GM20000 (cell line): Measurements from ENCODE around the gene PDGFB.

ENCODE experiments used
- DNase-seq: peaks from one replicate; pipeline ENCODE4 v3.0.0; 2012; ENCODE audit warnings: low spot score
- TF ChIP-seq, protein P1 (sequence below): IDR thresholded peaks from 2 replicates; pipeline ENCODE4 v1.5.1; 2012; ENCODE audit warnings: mild to moderate bottlenecking, control low read depth; ENCODE audit errors: extremely low read depth, missing control alignments

Gene PDGFB

DNA sequence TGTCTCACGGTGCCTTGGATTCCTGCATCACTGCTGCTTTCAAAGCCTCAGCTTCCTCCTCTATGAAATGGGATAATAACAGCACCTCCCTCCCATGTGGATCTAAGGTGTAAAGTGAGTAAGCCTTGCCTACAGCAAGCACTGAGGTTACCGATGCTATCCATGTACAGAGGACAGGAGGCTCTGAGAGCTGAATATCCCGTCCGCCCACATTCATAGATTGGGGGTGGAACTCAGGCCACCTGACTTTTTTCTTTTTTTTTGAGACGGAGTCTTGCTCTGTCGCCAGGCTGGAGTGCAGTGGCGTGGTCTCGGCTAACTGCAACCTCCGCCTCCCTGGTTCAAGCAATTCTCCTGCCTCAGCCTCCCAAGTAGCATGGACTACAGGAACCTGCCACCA, 12.5 kb downstream of the PDGFB start:
- DNase-seq = no peak
- TF ChIP-seq, protein P1, sequence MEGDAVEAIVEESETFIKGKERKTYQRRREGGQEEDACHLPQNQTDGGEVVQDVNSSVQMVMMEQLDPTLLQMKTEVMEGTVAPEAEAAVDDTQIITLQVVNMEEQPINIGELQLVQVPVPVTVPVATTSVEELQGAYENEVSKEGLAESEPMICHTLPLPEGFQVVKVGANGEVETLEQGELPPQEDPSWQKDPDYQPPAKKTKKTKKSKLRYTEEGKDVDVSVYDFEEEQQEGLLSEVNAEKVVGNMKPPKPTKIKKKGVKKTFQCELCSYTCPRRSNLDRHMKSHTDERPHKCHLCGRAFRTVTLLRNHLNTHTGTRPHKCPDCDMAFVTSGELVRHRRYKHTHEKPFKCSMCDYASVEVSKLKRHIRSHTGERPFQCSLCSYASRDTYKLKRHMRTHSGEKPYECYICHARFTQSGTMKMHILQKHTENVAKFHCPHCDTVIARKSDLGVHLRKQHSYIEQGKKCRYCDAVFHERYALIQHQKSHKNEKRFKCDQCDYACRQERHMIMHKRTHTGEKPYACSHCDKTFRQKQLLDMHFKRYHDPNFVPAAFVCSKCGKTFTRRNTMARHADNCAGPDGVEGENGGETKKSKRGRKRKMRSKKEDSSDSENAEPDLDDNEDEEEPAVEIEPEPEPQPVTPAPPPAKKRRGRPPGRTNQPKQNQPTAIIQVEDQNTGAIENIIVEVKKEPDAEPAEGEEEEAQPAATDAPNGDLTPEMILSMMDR = no peak

DNA sequence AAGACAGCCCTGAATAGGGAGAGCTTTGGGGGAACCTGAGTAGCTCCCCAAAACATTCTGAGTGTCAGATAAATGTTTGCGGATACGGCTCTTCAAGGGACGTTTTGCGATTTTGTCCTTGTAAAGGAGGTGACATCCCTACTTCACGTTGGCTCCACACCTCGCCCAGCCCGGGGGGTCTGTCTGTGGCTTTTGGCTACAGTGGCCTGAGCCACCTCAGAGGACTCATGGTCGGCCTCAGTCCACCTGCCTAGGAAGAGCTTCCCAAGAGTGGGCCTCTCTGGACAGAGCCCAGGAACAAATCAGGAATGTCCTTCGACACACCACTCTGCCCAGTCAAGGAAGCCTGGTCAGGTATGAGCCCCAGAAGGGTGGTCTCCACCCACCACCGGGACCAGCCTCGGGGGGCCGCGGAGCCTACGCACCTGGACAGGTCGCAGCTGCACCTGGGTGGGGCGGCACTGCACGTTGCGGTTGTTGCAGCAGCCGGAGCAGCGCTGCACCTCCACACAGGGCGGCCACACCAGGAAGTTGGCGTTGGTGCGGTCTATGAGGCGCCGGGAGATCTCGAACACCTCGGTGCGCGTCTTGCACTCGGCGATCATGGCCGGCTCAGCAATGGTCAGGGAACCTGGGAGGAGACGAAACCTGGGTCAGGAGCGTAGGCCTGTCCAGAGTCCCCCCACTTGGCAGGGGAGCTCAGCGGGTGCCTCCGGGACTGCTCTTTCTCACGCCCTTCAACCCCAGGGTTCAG, 13.4 kb downstream of the PDGFB start:
- TF ChIP-seq, protein P1 = no peak
- no peak for DNase-seq

DNA sequence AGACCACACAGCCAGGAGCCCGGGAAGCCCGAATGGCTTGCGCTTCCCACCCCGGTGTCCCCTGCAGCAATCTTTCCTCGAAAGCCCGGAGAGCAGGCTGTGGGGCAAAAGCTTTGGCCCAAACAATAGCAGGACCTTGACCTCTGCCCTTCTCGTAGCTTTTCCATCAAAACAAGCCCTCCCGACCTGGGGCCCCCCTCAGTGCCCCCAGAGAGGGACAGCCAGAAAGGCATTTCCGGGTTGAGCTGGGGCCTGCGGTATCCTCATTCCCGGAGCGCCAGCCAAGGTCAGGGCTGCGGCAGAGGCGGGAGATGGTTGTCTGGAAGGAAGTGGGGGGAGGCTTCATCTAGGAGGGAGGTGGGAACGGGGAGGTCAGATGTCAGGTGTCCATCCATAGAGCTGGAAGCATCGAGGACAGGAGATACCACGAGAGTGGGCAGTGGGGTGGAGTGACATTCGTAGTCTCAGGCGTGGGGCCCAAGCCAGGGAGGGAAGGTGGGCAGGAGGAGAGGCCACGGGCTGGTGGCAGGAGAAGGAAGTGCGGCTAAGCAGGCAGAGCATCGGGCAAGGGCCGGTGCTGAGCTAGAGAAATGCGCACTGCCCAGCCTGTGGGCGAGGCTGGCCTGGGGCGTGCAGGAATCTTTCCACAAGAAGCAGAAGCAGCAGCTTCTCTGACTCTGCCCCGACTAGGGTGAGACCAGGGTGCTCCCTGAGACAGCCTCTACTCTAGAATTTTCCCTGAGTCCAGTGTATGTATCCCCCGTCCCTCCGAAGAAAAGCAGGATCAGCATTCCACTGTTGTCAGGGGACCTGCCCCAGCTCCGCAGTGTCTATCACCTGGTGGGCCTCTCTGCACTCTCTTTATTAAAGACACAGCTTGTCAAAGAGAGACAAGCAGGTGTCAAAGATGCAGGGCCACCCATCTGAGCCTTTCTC, 14.3 kb downstream of the PDGFB start:
- TF ChIP-seq, protein P1 = no peak
- no peak for DNase-seq

DNA sequence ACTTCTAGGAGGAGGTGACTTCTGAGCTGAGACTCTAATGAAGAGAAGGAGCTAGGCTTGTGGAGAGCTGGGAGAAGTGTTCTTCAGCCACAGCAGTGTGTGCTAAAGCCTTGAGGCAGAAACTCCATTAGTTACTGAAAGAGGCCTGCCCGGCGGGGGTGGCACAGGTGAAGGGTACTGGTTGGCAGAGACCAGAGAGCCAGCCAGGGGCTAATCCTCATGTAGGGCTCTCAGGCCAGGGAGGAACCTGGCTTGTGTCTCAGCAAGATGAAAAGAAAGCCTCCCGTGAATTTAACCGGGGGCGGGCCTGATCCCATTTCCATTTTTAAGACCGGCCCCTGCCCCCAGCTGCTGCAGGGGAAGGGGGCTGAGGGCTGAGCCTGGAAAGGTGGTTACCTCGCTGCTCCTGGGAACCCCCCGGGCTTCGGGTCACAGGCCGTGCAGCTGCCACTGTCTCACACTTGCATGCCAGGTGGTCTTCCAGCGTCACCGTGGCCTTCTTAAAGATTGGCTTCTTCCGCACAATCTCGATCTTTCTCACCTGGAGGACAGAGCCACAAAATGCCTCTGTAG, 15.0 kb downstream of the PDGFB start:
- no peak for DNase-seq
- TF ChIP-seq, protein P1 = no peak

DNA sequence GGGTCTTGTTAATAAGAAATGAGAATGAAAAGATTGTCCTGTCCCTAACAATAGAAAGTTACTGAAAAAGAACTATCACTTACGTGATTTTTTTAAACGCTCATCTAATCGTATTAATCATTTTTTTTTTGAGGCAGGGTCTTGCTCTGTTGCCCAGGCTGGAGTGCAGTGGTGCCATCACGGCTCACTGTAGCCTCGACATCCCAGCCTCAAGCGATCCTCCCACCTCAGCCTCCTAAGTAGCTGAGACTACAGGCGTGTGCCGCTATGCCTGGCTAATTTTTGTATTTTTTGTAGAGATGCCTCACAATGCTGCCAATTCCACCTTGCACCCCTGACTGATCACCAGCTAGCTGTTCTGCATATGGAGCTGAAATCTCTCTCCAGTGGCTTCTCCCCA, 15.7 kb downstream of the PDGFB start:
- DNase-seq = no peak
- TF ChIP-seq, protein P1 = no peak

DNA sequence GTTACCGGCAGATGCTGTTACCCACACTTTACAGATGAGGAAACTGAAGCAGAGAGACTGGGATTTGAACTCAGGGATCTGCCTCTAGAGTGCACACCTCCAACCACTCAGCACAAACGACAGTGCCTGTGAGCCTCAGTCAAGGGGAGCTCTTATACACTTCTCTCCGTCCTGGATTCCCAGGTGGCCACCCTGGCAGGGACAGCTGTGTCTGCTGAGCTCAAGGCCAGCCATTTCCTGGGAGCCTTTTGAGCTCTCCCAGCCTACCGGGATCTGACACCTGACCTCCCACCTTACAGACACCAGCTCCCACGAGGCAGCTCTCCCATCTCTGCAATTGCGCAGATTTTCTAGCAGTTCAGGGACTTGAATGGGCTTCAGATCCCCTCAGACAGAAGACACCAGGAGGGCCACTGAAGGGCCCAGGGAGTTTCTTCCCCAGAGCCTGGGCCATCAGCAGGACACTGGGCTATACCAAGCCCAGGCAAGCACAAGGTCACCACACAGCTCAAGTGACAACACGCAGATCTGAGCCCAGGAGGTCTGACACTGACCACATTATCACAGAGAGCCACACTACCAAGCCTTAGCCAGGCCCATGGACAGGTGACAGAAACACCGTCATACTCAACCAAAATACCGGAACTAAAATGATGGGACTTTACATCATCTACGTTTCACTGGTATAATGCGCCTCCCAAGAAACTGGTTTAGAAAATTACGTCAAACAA, 17.1 kb downstream of the PDGFB start:
- DNase-seq = no peak
- TF ChIP-seq, protein P1 = no peak
